H1 (cell line): ENCODE data around the gene INPP5A. TPM values are rescaled to one million over a fixed set of nuclear protein-coding genes. Genes with fewer than 3 reads are reported as not detected.

ENCODE experiments used
- CTCF ChIA-PET: fragments of 300-600 bp; sonication (Branson Sonifier 250); formaldehyde crosslinking; loops from one replicate; lab custom pipeline; 2021; ENCODE audit not compliant: partially characterized antibody; lab: Charles Lee
- POLR2A ChIA-PET: fragments of 300-600 bp; sonication (Branson Sonifier 250); formaldehyde crosslinking; loops from one replicate; lab custom pipeline; 2021; ENCODE audit warnings: inconsistent platforms; ENCODE audit not compliant: partially characterized antibody; lab: Charles Lee
- DNase-seq, 2 experiments: peaks; one replicate each; pipeline versions ENCODE4 v3.0.0 to v3.0.0-alpha.2; 2010 to 2022; ENCODE audit warnings: low spot score in 2 of 2, low read depth in 1 of 2, mixed read lengths in 1 of 2
- FAIRE-seq: peaks from 2 replicates; lab custom pipeline; 2011; peaks lifted over from hg19 to GRCh38; lab: Jason Lieb, UNC
- H2AFZ ChIP-seq: 2 replicates; pipeline ENCODE4 v1.8.1; 2012; ENCODE audit warnings: low read length, inconsistent platforms
- H2AK5ac ChIP-seq: 2 replicates; pipeline ENCODE4 v1.6.1; 2013; ENCODE audit warnings: low read depth, low read length
- H2BK120ac ChIP-seq: replicated peaks from 2 replicates; pipeline ENCODE3; 2013; ENCODE audit warnings: low read depth, low read length, inconsistent platforms
- H2BK12ac ChIP-seq: 2 replicates; pipeline ENCODE4 v1.6.1; 2013; ENCODE audit warnings: low read depth, low read length
- H2BK15ac ChIP-seq: 2 replicates; pipeline ENCODE4 v1.6.1; 2013; ENCODE audit warnings: low read length
- H2BK20ac ChIP-seq: 2 replicates; pipeline ENCODE4 v1.6.1; 2013; ENCODE audit warnings: low read length
- H2BK5ac ChIP-seq: 2 replicates; pipeline ENCODE4 v1.6.1; 2013; ENCODE audit warnings: low read depth, low read length
- H3K14ac ChIP-seq: 2 replicates; pipeline ENCODE4 v1.6.1; 2013; ENCODE audit warnings: inconsistent platforms; ENCODE audit not compliant: insufficient read length
- H3K18ac ChIP-seq: 2 replicates; pipeline ENCODE4 v1.6.1; 2013; ENCODE audit warnings: low read length; ENCODE audit errors: extremely low read depth
- H3K23ac ChIP-seq: 2 replicates; pipeline ENCODE4 v1.6.1; 2013; ENCODE audit warnings: inconsistent platforms; ENCODE audit not compliant: insufficient read length
- H3K23me2 ChIP-seq: 2 replicates; pipeline ENCODE4 v1.6.1; 2013; ENCODE audit warnings: low read depth, low read length
- H3K27ac ChIP-seq: 2 replicates; pipeline ENCODE4 v1.6.1; 2011; ENCODE audit warnings: low read depth, low read length, inconsistent platforms
- H3K27me3 ChIP-seq, 4 experiments: replicated peaks in 1 of 4; 1 replicate in 1 of 4; 2 replicates in 3 of 4; pipeline versions ENCODE4 v1.6.1 to v1.8.1; 2011 to 2013; ENCODE audit warnings: low read length in 3 of 4, mild to moderate bottlenecking in 3 of 4, inconsistent platforms in 2 of 4, mixed read lengths in 2 of 4, moderate library complexity in 1 of 4; ENCODE audit not compliant: control insufficient read depth in 3 of 4, insufficient read depth in 3 of 4; ENCODE audit errors: extremely low read depth in 1 of 4
- H3K36me3 ChIP-seq, 4 experiments: 2 replicates each; pipeline versions ENCODE4 v1.6.1 to v1.8.1; 2011 to 2013; ENCODE audit warnings: mild to moderate bottlenecking in 4 of 4, low read length in 3 of 4, moderate library complexity in 2 of 4, control low read depth in 1 of 4, inconsistent platforms in 1 of 4; ENCODE audit not compliant: insufficient read depth in 4 of 4, control insufficient read depth in 2 of 4
- H3K4ac ChIP-seq: replicated peaks from 2 replicates; pipeline ENCODE3; 2013; ENCODE audit warnings: low read length, low read depth, mixed read lengths, inconsistent platforms; ENCODE audit not compliant: insufficient read length
- H3K4me1 ChIP-seq, 4 experiments: replicated peaks in 1 of 4; 1 replicate in 1 of 4; 2 replicates in 3 of 4; pipeline versions ENCODE4 v1.6.1 to v1.8.1; 2011 to 2013; ENCODE audit warnings: low read length in 3 of 4, inconsistent platforms in 2 of 4, mixed read lengths in 1 of 4; ENCODE audit not compliant: insufficient read depth in 4 of 4, control insufficient read depth in 3 of 4
- H3K4me2 ChIP-seq, 2 experiments: 2 replicates each; pipeline versions ENCODE4 v1.6.1 to v1.8.1; 2011 to 2013; ENCODE audit warnings: low read depth in 2 of 2, low read length in 2 of 2, control low read depth in 1 of 2, inconsistent platforms in 1 of 2, mild to moderate bottlenecking in 1 of 2; ENCODE audit not compliant: insufficient read depth in 1 of 2
- H3K4me3 ChIP-seq, 4 experiments: fragments of 200-600, 300-600 bp in 1 of 4; sonication (generic), shearing (Covaris generic), sonication (Bioruptor Twin) in 1 of 4; 2 replicates each; pipeline versions ENCODE4 v1.5.1 to v1.8.1; 2011 to 2016; ENCODE audit warnings: low read length in 4 of 4, low read depth in 3 of 4, control low read depth in 2 of 4, inconsistent platforms in 2 of 4, mild to moderate bottlenecking in 2 of 4, mixed read lengths in 1 of 4, moderate library complexity in 1 of 4; ENCODE audit not compliant: insufficient read depth in 2 of 4; ENCODE audit errors: extremely low read depth in 1 of 4
- H3K56ac ChIP-seq: replicated peaks from 2 replicates; pipeline ENCODE3; 2013; ENCODE audit warnings: low read depth, mild to moderate bottlenecking, mixed read lengths, low read length, inconsistent platforms; ENCODE audit not compliant: insufficient read length
- H3K79me1 ChIP-seq: 2 replicates; pipeline ENCODE4 v1.6.1; 2013; ENCODE audit warnings: low read depth, low read length, control low read depth
- H3K79me2 ChIP-seq, 2 experiments: 2 replicates each; pipeline versions ENCODE4 v1.6.1 to v1.8.1; 2012 to 2013; ENCODE audit warnings: low read length in 2 of 2, mild to moderate bottlenecking in 2 of 2, inconsistent platforms in 1 of 2; ENCODE audit not compliant: insufficient read depth in 2 of 2, control insufficient read depth in 1 of 2
- H3K9ac ChIP-seq, 4 experiments: replicated peaks in 1 of 4; 1 replicate in 1 of 4; 2 replicates in 3 of 4; pipeline versions ENCODE4 v1.6.1 to v1.8.1; 2011 to 2013; ENCODE audit warnings: low read depth in 3 of 4, low read length in 3 of 4, control low read depth in 2 of 4, mild to moderate bottlenecking in 2 of 4, moderate library complexity in 2 of 4, inconsistent platforms in 1 of 4; ENCODE audit errors: extremely low read depth in 1 of 4
- H3K9me3 ChIP-seq, 2 experiments: 2 replicates each; pipeline versions ENCODE4 v1.6.1 to v1.8.1; 2012 to 2013; ENCODE audit warnings: mild to moderate bottlenecking in 2 of 2, moderate library complexity in 2 of 2, control low read depth in 1 of 2, inconsistent platforms in 1 of 2, low read depth in 1 of 2, low read length in 1 of 2, mixed read lengths in 1 of 2; ENCODE audit not compliant: insufficient read depth in 2 of 2
- H4K20me1 ChIP-seq, 2 experiments: replicated peaks in 1 of 2; 2 replicates each; pipeline versions ENCODE3 to v1.8.1; 2011 to 2013; ENCODE audit warnings: inconsistent platforms in 2 of 2, low read length in 2 of 2, mild to moderate bottlenecking in 1 of 2; ENCODE audit not compliant: insufficient read depth in 2 of 2, control insufficient read depth in 1 of 2
- H4K5ac ChIP-seq: 2 replicates; pipeline ENCODE4 v1.6.1; 2013; ENCODE audit warnings: low read length, low read depth, mixed read lengths, inconsistent platforms; ENCODE audit not compliant: insufficient read length
- H4K8ac ChIP-seq: 2 replicates; pipeline ENCODE4 v1.8.0; 2013; ENCODE audit warnings: mild to moderate bottlenecking, moderate library complexity, low read length, inconsistent platforms; ENCODE audit not compliant: insufficient read depth; ENCODE audit errors: extremely low read depth
- H4K91ac ChIP-seq: replicated peaks from 2 replicates; pipeline ENCODE3; 2013; ENCODE audit warnings: low read length, mixed read lengths, inconsistent platforms; ENCODE audit not compliant: insufficient read length
- BACH1 ChIP-seq: IDR thresholded peaks from 2 replicates; pipeline ENCODE4 v1.6.1; 2012; ENCODE audit warnings: low read length, improper control_type of control experiment
- CTBP2 ChIP-seq: IDR thresholded peaks from 2 replicates; pipeline ENCODE4 v1.7.0; 2011; ENCODE audit warnings: borderline replicate concordance, mild to moderate bottlenecking, moderate library complexity, mixed read lengths, low read length; ENCODE audit not compliant: insufficient read depth, insufficient read length
- JUN ChIP-seq: IDR thresholded peaks from 2 replicates; pipeline ENCODE4 v1.6.1; 2011; ENCODE audit warnings: low read depth, mild to moderate bottlenecking, improper control_type of control experiment, low read length
- SIN3A ChIP-seq, 2 experiments: IDR thresholded peaks in 1 of 2; conservative IDR thresholded peaks in 1 of 2; 2 replicates each; pipeline ENCODE4 v1.6.1; 2011 to 2012; ENCODE audit warnings: low read length in 2 of 2, improper control_type of control experiment in 1 of 2, low read depth in 1 of 2, mild to moderate bottlenecking in 1 of 2
- SIRT6 ChIP-seq: IDR thresholded peaks from one replicate; pipeline ENCODE4 v1.7.1; 2012; ENCODE audit warnings: low read length, inconsistent platforms
- TBP ChIP-seq: IDR thresholded peaks from 2 replicates; pipeline ENCODE4 v1.6.1; 2011; ENCODE audit warnings: low read depth, low read length, improper control_type of control experiment
- WGBS, 2 experiments: shearing (Covaris generic) in 1 of 2; methylation state at CpG; one replicate each; pipeline versions ENCODE4 v1.1.6 to v1.1.7; 2013 to 2015; ENCODE audit warnings: low lambda C conversion rate in 2 of 2, mixed read lengths in 2 of 2, inconsistent platforms in 1 of 2, low coverage in 1 of 2, missing lambda C conversion rate in 1 of 2; ENCODE audit not compliant: insufficient replicate concordance in 2 of 2, insufficient coverage in 1 of 2, insufficient read length in 1 of 2; ENCODE audit errors: extremely low coverage in 1 of 2, missing lambda C conversion rate in 1 of 2; 5-methylcytosine and 5-hydroxymethylcytosine counted together
- polyA plus RNA-seq, 7 experiments: library from polyadenylated mRNA; depleted of rRNA in 3 of 7; stranded (reverse) in 5 of 7; unstranded in 2 of 7; fragments of >200 nt in 5 of 7; fragments of 200-250 nt in 2 of 7; gene quantifications; 1 replicate in 5 of 7; 2 replicates in 1 of 7; 4 replicates in 1 of 7; pipeline versions ENCODE4 v1.2.1 to v1.2.3, GENCODE V29; 2011 to 2013; ENCODE audit warnings: missing spikeins in 2 of 7, mixed read lengths in 2 of 7
- total RNA-seq: library from RNA; stranded (reverse); fragmentation: NEBNext Ultra II Directional; extraction: Animal tissue kit (Norgen Biotek cat#: 25700); gene quantifications from 2 replicates; pipeline ENCODE4 v1.2.1, GENCODE V29; 2021

INPP5A gene
- total and polyA plus RNA-seq, 2 of the 8 experiments (the other 6 are each of a cell fraction or from before 2014, with no cell fraction given) = 19.7 to 27.5 TPM

GRCh38 chr10:132827423-132827789 is 289.8 kb downstream of the INPP5A start:
- no peak overlapping the region for H3K56ac ChIP-seq
- no peak overlapping the region for H2BK12ac ChIP-seq
- H2BK15ac ChIP-seq = no peak overlapping the region
- H3K9ac ChIP-seq = no peak overlapping the region
- no peak overlapping the region for H4K5ac ChIP-seq
- H3K27me3 ChIP-seq = no peaks in the 10 kb centered on the region
- no peak overlapping the region for H2BK5ac ChIP-seq
- no peak overlapping the region for H2AK5ac ChIP-seq
- H3K4ac ChIP-seq = no peak overlapping the region
- no peaks in the 10 kb centered on the region; a peak in 1 of 8 replicates for H3K36me3 ChIP-seq
- H3K23me2 ChIP-seq = no peaks in the 10 kb centered on the region; the same call in 1 of the 2 replicates
- H2AFZ ChIP-seq = no peak overlapping the region
- H4K20me1 ChIP-seq = no peaks in the 10 kb centered on the region
- no peak overlapping the region for H3K18ac ChIP-seq
- no peak overlapping the region for H3K4me2 ChIP-seq
- no peaks in the 10 kb centered on the region for H3K79me2 ChIP-seq
- no peak overlapping the region for H4K91ac ChIP-seq
- no peak overlapping the region for H3K14ac ChIP-seq
- ChIA-PET CTCF (no interaction called here), POLR2A (no interaction called here)
- H2BK120ac ChIP-seq = no peak overlapping the region
- H4K8ac ChIP-seq = no peak overlapping the region
- no peaks in the 10 kb centered on the region; the same call in 1 of the 2 replicates for H3K79me1 ChIP-seq
- peaks cover 17 to 47% of the 10 kb centered on the region in 2 experiments for H3K9me3 ChIP-seq
- H3K27ac ChIP-seq = no peak overlapping the region
- FAIRE-seq (no peak), DNase-seq (no peak)
- H3K23ac ChIP-seq = no peak overlapping the region
- WGBS, 2 experiments = 93% methylated on average over 13 of the region's 13 CpGs; no CpG with 5 or more reads in 1 of the 2 experiments
- H3K4me3 ChIP-seq = no peak overlapping the region
- H3K4me1 ChIP-seq = no peaks in the 10 kb centered on the region
- H2BK20ac ChIP-seq = no peak overlapping the region
- TF ChIP-seq SIN3A (conservative IDR thresholded peaks at IDR 0.05 in 1 of 2, IDR thresholded peaks at IDR 0.05 in 1 of 2; ENCODE audit: low read depth in 1 of 2, low read length in 2 of 2) (no peak), JUN (no peak), CTBP2 (no peak), TBP (no peak), BACH1 (no peak), SIRT6 (no peak)
